ENCODE data around the gene MTIF3. TPM values are rescaled to one million over a fixed set of nuclear protein-coding genes. Genes with fewer than 3 reads are reported as not detected.

Gene MTIF3
- total RNA-seq, 3 donors from 2014 or later, result 67.5 to 146 (median 72.7) TPM

- Histone ChIP-seq H3K36me3 (no peaks in the 10 kb centered on the region), H3K27ac (no peak overlapping the region), H3K4me1 (peaks cover 0 to 3% of the 10 kb centered on the region in 2 donors), H3K4me3 (no peak overlapping the region), H3K9me3 (no peaks in the 10 kb centered on the region), H3K27me3 (no peaks in the 10 kb centered on the region)
- no peak for DNase-seq (ENCODE audit: low spot score in 2 of 2)
- intact Hi-C loops (cut with DNase I; ENCODE audit: low total_unique reads), result no loop called here
- TF ChIP-seq POLR2AphosphoS5 (IDR thresholded peaks at IDR 0.05) (no peak), POLR2A (IDR thresholded peaks at IDR 0.05) (no peak), CTCF (IDR thresholded peaks at IDR 0.05) (no peak)
These were observed 11.7 kb upstream of the MTIF3 start for GRCh38 chr13:27461940-27462584.

- Histone ChIP-seq H3K27ac (no peak overlapping the region), H3K4me3 (peak overlapping the region in 2 of 3 donors; percentile 21 to 54)
- no peak for DNase-seq (ENCODE audit: low spot score in 2 of 2)
These were observed 5.0 kb upstream of the MTIF3 start for GRCh38 chr13:27455331-27455855.

DNA sequence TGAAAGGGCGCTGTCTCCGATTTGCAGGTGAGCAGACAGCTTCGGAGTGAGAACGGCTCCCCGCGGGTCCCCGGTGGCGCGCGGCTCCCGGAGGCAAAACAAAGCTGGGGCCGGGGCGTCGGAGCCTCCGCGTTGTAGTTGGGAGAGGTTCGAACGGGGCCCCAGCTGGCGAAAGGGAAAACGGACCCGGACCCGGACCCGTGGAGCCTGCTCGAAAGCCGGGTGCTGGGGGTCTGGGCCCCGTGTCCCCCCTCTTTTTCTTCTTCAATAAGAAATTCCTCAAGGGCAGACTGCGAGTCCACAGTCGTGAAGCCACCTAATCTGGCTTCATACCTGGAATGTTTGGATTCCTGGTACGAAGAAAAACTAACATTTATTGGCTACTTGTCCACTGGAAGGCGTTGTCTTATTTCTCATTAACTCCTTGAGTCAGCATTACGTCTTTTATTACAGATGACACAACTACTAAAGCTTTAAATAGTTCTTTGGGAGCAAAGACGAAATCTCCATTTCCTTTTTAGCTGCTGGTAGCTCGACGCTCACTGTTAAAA, 632 bp upstream of the MTIF3 start:
- TF ChIP-seq POLR2AphosphoS5 (IDR thresholded peaks at IDR 0.05) (peak in 1 of 3 donors; percentile 20), CTCF (IDR thresholded peaks at IDR 0.05) (no peak), POLR2A (IDR thresholded peaks at IDR 0.05) (no peak)
- no peaks in the 10 kb centered on the region for H3K27me3 ChIP-seq

More at GRCh38 chr13:27455331-27455855, 5.0 kb upstream of the MTIF3 start:
- intact Hi-C loops (cut with DNase I; ENCODE audit: low total_unique reads), result no loop called here
- no peaks in the 10 kb centered on the region for H3K9me3 ChIP-seq
- TF ChIP-seq POLR2A (IDR thresholded peaks at IDR 0.05), result no peak
- TF ChIP-seq POLR2AphosphoS5 (IDR thresholded peaks at IDR 0.05), result no peak
- TF ChIP-seq CTCF (IDR thresholded peaks at IDR 0.05), result no peak
- H3K36me3 ChIP-seq, result no peaks in the 10 kb centered on the region
- H3K4me1 ChIP-seq, result no peaks in the 10 kb centered on the region
- no peaks in the 10 kb centered on the region for H3K27me3 ChIP-seq

DNA sequence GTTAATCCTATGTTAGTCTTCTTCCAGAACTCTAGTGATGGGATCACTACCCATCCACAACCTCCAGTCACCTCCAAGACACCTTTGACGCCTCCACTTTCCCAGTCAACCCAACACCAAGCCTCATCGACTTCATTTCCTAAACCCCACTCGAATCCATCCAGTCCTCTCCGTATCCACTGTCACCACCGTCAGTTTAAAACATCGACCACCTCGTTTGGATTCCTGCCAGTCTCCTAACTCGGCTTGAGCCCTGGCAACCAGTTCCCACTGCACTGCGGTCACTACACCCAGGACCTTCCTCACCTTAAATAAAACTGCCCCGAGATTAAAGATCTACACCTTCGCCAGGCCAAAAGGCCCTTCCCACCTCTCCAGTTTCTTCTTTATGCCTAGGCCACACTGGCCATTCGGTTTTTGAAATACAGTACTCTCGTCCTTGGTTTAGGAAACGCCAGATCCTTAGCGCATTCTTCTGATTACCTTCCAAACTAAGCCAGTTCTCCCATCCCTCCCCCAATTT, 1.2 kb downstream of the MTIF3 start:
- intact Hi-C loops (cut with DNase I; ENCODE audit: low total_unique reads), result no loop called here
- Histone ChIP-seq H3K27me3 (no peaks in the 10 kb centered on the region), H3K27ac (peak overlapping the region; percentile 96 to 98), H3K4me3 (peak overlapping the region; percentile 87 to 96 (median 90)), H3K9me3 (no peaks in the 10 kb centered on the region), H3K36me3 (no peaks in the 10 kb centered on the region), H3K4me1 (peaks cover 0 to 8% of the 10 kb centered on the region in 2 donors)
- no peak for DNase-seq (ENCODE audit: low spot score in 2 of 2)
- TF ChIP-seq POLR2A (IDR thresholded peaks at IDR 0.05), result no peak

More for the DNA sequence above, 632 bp upstream of the MTIF3 start:
- peaks cover 0 to 8% of the 10 kb centered on the region in 2 donors for H3K4me1 ChIP-seq
- no peaks in the 10 kb centered on the region for H3K9me3 ChIP-seq
- DNase-seq (ENCODE audit: low spot score in 2 of 2), result peak; percentile 27 to 58
- H3K4me3 ChIP-seq, result peak overlapping the region; percentile 87 to 96 (median 90)
- intact Hi-C loops (cut with DNase I; ENCODE audit: low total_unique reads), result no loop called here
- H3K27ac ChIP-seq, result peak overlapping the region; percentile 96 to 98
- H3K36me3 ChIP-seq, result no peaks in the 10 kb centered on the region

DNA sequence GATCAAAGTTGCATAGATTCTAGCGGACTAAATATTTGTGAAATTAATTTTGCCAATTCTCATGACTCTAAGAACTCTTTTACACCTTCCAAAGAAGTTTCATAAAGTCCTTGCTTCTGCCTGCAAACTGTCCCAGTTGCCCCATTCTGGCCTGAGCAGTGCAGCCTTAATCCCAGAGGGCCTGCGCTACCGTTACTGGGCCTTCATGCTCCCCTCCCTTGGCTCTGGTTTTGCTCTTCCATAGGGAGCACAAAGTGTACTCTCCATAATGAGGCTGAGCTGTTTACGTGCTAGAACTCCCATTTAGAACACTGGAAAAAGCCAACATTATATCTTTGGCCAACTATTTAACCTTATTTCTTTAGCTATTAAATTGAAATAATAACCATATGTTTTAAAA, 2.1 kb downstream of the MTIF3 start:
- DNase-seq (ENCODE audit: low spot score in 2 of 2), result no peak
- Histone ChIP-seq H3K27ac (peak overlapping the region; percentile 50 to 96), H3K36me3 (no peaks in the 10 kb centered on the region), H3K27me3 (no peaks in the 10 kb centered on the region), H3K4me3 (peak overlapping the region in 1 of 3 donors; percentile 90), H3K4me1 (peaks cover 0 to 8% of the 10 kb centered on the region in 2 donors), H3K9me3 (no peaks in the 10 kb centered on the region)
- intact Hi-C loops (cut with DNase I; ENCODE audit: low total_unique reads), result no loop called here
- no peak for TF ChIP-seq POLR2AphosphoS5 (IDR thresholded peaks at IDR 0.05)
- no peak for TF ChIP-seq CTCF (IDR thresholded peaks at IDR 0.05)
- TF ChIP-seq POLR2A (IDR thresholded peaks at IDR 0.05), result no peak

Data from breast epithelium (tissue), 4 donors.